ENCODE results near the gene HPN. TPM values are rescaled to one million over a fixed set of nuclear protein-coding genes. Genes with fewer than 3 reads are reported as not detected.

HPN gene
- total and polyA plus RNA-seq, 2 experiments from 2014 or later = 150 to 241 TPM

GRCh38 chr19:35018379-35018778 is 23.1 kb upstream of the HPN start:
- no peak overlapping the region for H3K27ac ChIP-seq
- no peaks in the 10 kb centered on the region for H3K79me2 ChIP-seq
- H3K9me3 ChIP-seq (ENCODE audit: low read depth) = no peaks in the 10 kb centered on the region
- no peaks in the 10 kb centered on the region for H3K27me3 ChIP-seq
- no peaks in the 10 kb centered on the region for H3K4me1 ChIP-seq (ENCODE audit: insufficient read depth)
- no peaks in the 10 kb centered on the region for H4K20me1 ChIP-seq (ENCODE audit: insufficient read depth, poor library complexity, severe bottlenecking)
- H2AFZ ChIP-seq = no peak overlapping the region
- H3K9me2 ChIP-seq (replicated peaks; ENCODE audit: insufficient read depth) = no peaks in the 10 kb centered on the region
- no peak for DNase-seq (ENCODE audit: low spot score)
- no peak overlapping the region for H3K4me2 ChIP-seq
- 92% methylated on average over 4 of the region's 4 CpGs for WGBS (ENCODE audit: low lambda C conversion rate, missing lambda C conversion rate)
- TF ChIP-seq CTCF (IDR thresholded peaks at IDR 0.05; ENCODE audit: poor library complexity) (no peak), EZH2phosphoT487 (IDR thresholded peaks at IDR 0.05; ENCODE audit: low read depth, severe bottlenecking, unreplicated experiment) (no peak), EZH2 (IDR thresholded peaks at IDR 0.05; ENCODE audit: borderline replicate concordance) (no peak)
- no peak overlapping the region for H3K4me3 ChIP-seq
- H3K36me3 ChIP-seq (replicated peaks; ENCODE audit: insufficient read depth, low read depth) = no peaks in the 10 kb centered on the region

- Histone ChIP-seq H4K20me1 (ENCODE audit: insufficient read depth, poor library complexity, severe bottlenecking) (no peaks in the 10 kb centered on the region), H3K27ac (no peak overlapping the region), H3K4me1 (ENCODE audit: insufficient read depth) (no peaks in the 10 kb centered on the region), H3K4me3 (no peak overlapping the region), H3K79me2 (no peaks in the 10 kb centered on the region), H2AFZ (no peak overlapping the region), H3K9me2 (replicated peaks; ENCODE audit: insufficient read depth) (no peaks in the 10 kb centered on the region), H3K4me2 (no peak overlapping the region), H3K9me3 (ENCODE audit: low read depth) (no peaks in the 10 kb centered on the region), H3K27me3 (no peaks in the 10 kb centered on the region), H3K36me3 (replicated peaks; ENCODE audit: insufficient read depth, low read depth) (no peaks in the 10 kb centered on the region)
- DNase-seq (ENCODE audit: low spot score) = no peak
- WGBS (ENCODE audit: low lambda C conversion rate, missing lambda C conversion rate) = 94% methylated on average over 16 of the region's 22 CpGs
- TF ChIP-seq EZH2phosphoT487 (IDR thresholded peaks at IDR 0.05; ENCODE audit: low read depth, severe bottlenecking, unreplicated experiment) (no peak), CTCF (IDR thresholded peaks at IDR 0.05; ENCODE audit: poor library complexity) (no peak), EZH2 (IDR thresholded peaks at IDR 0.05; ENCODE audit: borderline replicate concordance) (no peak)
Measured at GRCh38 chr19:35019144-35019543, 22.4 kb upstream of the HPN start.

GRCh38 chr19:35021016-35021415 is 20.5 kb upstream of the HPN start:
- Histone ChIP-seq H3K4me2 (no peak overlapping the region), H3K9me2 (replicated peaks; ENCODE audit: insufficient read depth) (no peaks in the 10 kb centered on the region), H2AFZ (no peak overlapping the region), H3K9me3 (ENCODE audit: low read depth) (no peaks in the 10 kb centered on the region), H3K27ac (no peak overlapping the region), H3K79me2 (no peaks in the 10 kb centered on the region), H4K20me1 (ENCODE audit: insufficient read depth, poor library complexity, severe bottlenecking) (no peaks in the 10 kb centered on the region), H3K4me1 (ENCODE audit: insufficient read depth) (no peaks in the 10 kb centered on the region), H3K27me3 (no peaks in the 10 kb centered on the region), H3K36me3 (replicated peaks; ENCODE audit: insufficient read depth, low read depth) (no peaks in the 10 kb centered on the region), H3K4me3 (no peak overlapping the region)
- no peak for DNase-seq (ENCODE audit: low spot score)
- WGBS (ENCODE audit: low lambda C conversion rate, missing lambda C conversion rate) = 96% methylated on average over 9 of the region's 10 CpGs
- TF ChIP-seq CTCF (IDR thresholded peaks at IDR 0.05; ENCODE audit: poor library complexity) = no peak
- no peak for TF ChIP-seq EZH2phosphoT487 (IDR thresholded peaks at IDR 0.05; ENCODE audit: low read depth, severe bottlenecking, unreplicated experiment)
- no peak for TF ChIP-seq EZH2 (IDR thresholded peaks at IDR 0.05; ENCODE audit: borderline replicate concordance)

DNA sequence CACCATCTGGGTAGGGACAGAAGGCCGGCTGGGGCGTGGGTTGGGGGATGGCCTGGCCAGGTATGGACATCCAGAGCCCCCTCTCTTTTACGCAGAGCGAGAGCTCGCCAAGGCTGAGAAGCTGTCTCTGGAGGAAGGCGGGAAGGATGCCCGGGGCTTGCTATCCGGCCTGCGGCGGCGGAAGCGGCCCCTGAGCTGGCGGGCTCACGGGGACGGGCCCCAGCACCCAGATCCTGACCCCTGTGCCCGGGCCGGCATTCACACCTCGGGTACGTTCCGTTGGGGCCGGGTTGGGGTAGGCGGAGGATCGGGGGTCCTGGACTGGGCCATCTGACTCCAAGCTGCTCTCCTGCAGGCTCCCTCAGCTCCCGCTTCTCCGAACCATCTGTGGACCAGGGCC is 19.9 kb upstream of the HPN start:
- WGBS (ENCODE audit: low lambda C conversion rate, missing lambda C conversion rate) = 99% methylated on average over 25 of the region's 25 CpGs
- no peaks in the 10 kb centered on the region for H3K36me3 ChIP-seq (replicated peaks; ENCODE audit: insufficient read depth, low read depth)
- TF ChIP-seq EZH2phosphoT487 (IDR thresholded peaks at IDR 0.05; ENCODE audit: low read depth, severe bottlenecking, unreplicated experiment) (no peak), EZH2 (IDR thresholded peaks at IDR 0.05; ENCODE audit: borderline replicate concordance) (no peak), CTCF (IDR thresholded peaks at IDR 0.05; ENCODE audit: poor library complexity) (no peak)

More for the DNA sequence above, 19.9 kb upstream of the HPN start:
- Histone ChIP-seq H3K27me3 (no peaks in the 10 kb centered on the region), H2AFZ (no peak overlapping the region), H3K9me2 (replicated peaks; ENCODE audit: insufficient read depth) (no peaks in the 10 kb centered on the region), H3K4me1 (ENCODE audit: insufficient read depth) (no peaks in the 10 kb centered on the region), H3K4me2 (no peak overlapping the region), H3K27ac (no peak overlapping the region), H3K79me2 (no peaks in the 10 kb centered on the region), H3K9me3 (ENCODE audit: low read depth) (no peaks in the 10 kb centered on the region), H3K4me3 (no peak overlapping the region), H4K20me1 (ENCODE audit: insufficient read depth, poor library complexity, severe bottlenecking) (no peaks in the 10 kb centered on the region)
- no peak for DNase-seq (ENCODE audit: low spot score)
